HG03520 (cell line): ENCODE results near the gene STAC3.

Source experiments
- ATAC-seq: cut with Tn5 transposase; IDR thresholded peaks from one replicate; pipeline ENCODE4 v1.9.1; 2021; ENCODE audit warnings: mild to moderate bottlenecking, moderate library complexity; ENCODE audit not compliant: unreplicated experiment

Gene STAC3

GRCh38 chr12:57195611-57196371 lies 55.2 kb downstream of the STAC3 start:
- no peak for ATAC-seq

DNA sequence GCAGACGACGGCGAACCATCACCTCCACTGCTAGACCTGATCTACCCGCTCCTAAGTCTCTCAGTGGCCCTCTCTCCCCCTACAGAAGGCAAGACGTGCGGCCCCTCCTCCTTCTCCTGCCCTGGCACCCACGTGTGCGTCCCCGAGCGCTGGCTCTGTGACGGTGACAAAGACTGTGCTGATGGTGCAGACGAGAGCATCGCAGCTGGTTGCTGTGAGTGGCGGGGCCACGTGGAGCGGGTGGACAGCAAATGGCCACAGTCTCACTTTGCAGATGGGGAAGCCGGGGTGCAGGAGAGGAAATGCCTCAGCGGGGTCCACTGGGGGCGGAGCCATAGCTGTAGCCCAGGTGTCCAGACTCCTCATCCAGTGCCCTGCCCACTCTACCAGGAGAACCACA lies 55.8 kb downstream of the STAC3 start:
- no peak for ATAC-seq

GRCh38 chr12:57194253-57194652 lies 56.7 kb downstream of the STAC3 start:
- no peak for ATAC-seq

DNA sequence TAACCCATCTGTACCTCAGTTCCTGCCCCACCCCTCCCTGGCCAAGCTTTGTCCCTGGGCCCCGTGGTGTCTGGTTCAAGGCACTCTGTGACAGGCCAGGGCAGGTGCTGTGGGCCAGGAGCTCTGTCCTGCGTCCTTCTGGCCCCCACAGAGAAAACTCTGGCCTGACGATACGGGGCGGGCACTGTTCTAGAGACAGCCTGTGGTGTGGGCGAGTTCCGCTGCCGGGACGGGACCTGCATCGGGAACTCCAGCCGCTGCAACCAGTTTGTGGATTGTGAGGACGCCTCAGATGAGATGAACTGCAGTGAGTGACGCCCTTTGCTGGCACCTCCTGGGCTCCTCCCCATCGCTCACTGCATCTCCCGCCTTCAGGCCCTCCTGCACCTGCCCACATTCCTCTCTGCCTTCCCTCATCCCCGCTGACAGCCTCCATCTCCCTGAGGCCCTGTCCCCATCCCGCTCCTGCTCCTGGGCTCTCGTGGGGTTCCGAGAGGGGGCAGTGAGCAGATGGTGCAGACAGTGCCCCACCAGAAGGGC lies 57.2 kb downstream of the STAC3 start:
- ATAC-seq: no peak
